ENCODE measurements around the gene VPREB3. TPM values are rescaled to one million over a fixed set of nuclear protein-coding genes. Genes with fewer than 3 reads are reported as not detected.

Gene VPREB3
- total RNA-seq, 1 donor from 2014 or later, result not detected

DNA sequence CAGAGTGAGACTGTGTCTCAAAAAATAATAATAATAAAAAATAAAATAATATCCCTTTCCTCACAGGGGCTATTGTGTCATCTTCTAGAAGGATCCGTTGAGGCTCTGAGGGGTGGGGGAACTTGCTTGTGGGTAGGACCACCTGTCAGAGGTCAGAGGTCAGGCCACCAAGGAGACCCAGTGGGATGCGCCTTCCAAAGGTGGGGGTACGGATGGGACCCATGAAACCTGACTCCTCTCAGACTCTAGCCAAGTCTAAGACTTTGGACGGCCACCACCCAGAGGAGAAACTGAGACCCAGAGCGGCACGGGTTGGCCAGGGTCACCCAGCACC lies 18.1 kb upstream of the VPREB3 start:
- H3K4me1 Mint-ChIP-seq (ENCODE audit: low read depth, unreplicated experiment), result peaks cover 10% of the 10 kb centered on the region
- no peak for DNase-seq
- peak overlapping the region; percentile 89 for H3K27ac Mint-ChIP-seq (ENCODE audit: unreplicated experiment)
- H3K4me3 Mint-ChIP-seq (ENCODE audit: unreplicated experiment), result peak overlapping the region; percentile 76
- H3K9me3 Mint-ChIP-seq (ENCODE audit: unreplicated experiment), result peaks cover 7% of the 10 kb centered on the region
- H3K27me3 Mint-ChIP-seq (ENCODE audit: unreplicated experiment), result peaks cover 15% of the 10 kb centered on the region
- H3K36me3 Mint-ChIP-seq (ENCODE audit: unreplicated experiment), result no peaks in the 10 kb centered on the region
- TF ChIP-seq CTCF (IDR thresholded peaks at IDR 0.05; ENCODE audit: partially characterized antibody, unreplicated experiment), result no peak

DNA sequence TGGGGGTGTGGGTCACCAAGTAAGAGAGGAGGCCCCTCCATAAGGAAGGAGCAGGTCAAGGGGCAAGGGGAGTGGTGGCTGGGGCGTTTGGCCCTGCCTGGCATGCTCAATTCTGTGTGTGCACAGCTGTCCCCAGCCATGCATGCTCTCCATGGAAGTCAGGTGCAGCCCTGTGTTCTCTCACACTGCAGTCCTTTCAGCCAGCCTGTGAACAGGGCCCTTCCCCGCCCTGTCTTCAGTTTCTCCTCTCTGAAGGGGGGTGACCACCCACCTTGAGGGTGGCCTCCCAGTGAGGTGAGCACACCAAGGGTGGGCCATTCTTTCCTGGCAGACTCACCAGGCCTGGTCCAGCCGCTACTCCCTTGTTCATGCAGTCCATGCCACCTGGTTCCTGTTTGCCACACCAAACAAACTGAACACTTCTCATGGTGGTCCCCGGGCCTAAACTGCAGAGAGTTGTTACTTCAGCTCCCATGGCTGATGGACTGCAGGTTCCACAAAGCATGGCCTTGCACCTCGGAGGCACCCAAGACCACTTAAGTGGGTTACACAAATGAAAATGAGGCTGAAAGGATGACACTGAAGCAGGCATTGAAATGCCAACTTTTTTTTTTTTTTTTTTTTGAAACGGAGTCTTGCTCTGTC lies 15.2 kb upstream of the VPREB3 start:
- H3K9me3 Mint-ChIP-seq (ENCODE audit: unreplicated experiment), result peaks cover 7% of the 10 kb centered on the region
- H3K36me3 Mint-ChIP-seq (ENCODE audit: unreplicated experiment), result no peaks in the 10 kb centered on the region
- peaks cover 10% of the 10 kb centered on the region for H3K4me1 Mint-ChIP-seq (ENCODE audit: low read depth, unreplicated experiment)

DNA sequence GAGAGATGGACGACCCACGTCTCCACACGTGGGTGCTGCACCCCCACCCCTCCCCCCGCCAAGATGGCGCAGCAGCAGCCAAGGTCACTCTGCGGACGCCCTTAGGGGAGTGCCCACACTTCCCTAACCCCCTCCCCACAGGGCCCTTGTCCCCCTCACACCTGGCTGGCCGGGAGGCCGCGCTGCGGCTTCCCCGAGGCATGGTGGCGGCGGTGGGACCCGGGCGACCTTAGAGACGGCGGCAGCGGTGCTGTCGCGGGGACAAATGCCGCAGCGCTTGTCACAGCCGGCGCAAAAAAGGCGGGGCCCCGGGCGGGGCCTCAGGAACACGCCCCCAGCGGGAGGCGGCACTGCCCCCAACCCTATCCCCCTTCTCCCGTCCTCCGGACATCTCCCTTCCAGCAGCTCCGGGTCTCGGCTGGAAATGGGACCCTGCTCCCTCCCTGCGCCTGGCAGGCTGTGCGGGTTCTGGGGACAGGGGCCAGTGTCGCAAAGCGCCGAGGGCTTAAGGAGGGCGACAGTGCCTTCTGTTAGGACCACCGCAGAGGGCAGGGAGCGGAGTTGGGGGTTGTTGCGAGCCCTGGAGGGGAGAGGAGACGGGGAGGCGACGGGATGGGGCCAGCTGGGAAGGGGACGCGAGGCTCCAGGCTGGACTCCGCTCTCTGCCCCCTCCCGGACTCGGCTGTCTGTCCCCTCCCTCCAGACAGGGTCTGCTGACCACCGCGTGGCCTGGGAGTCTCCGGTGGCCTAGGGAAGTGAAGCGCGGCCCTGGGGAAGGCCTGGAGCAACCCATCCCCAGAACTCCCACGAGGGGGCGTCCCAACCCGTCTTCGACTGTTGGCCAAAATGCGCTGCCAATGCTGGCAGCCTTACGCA lies 13.7 kb upstream of the VPREB3 start, which contains the start of gene CHCHD10:
Gene CHCHD10 (minus strand): TSS at position 300 of the 876 bp plus-strand sequence. CDS start 98 bp downstream, at position 202.
- peaks cover 2% of the 10 kb centered on the region for H3K9me3 Mint-ChIP-seq (ENCODE audit: unreplicated experiment)
- H3K27ac Mint-ChIP-seq (ENCODE audit: unreplicated experiment), result peak within 1 kb of the TSS; percentile 80
- peak within 1 kb of the TSS; percentile 83 for H3K4me3 Mint-ChIP-seq (ENCODE audit: unreplicated experiment)
- peak; percentile 91 for TF ChIP-seq CTCF (IDR thresholded peaks at IDR 0.05; ENCODE audit: partially characterized antibody, unreplicated experiment)
- no peaks in the 10 kb centered on the region for H3K36me3 Mint-ChIP-seq (ENCODE audit: unreplicated experiment)
- peaks cover 8% of the 10 kb centered on the region for H3K27me3 Mint-ChIP-seq (ENCODE audit: unreplicated experiment)
- peak; percentile 95 for DNase-seq
- peaks cover 5% of the 10 kb centered on the region for H3K4me1 Mint-ChIP-seq (ENCODE audit: low read depth, unreplicated experiment)

More for the DNA sequence above, 15.2 kb upstream of the VPREB3 start:
- Mint-ChIP-seq H3K27me3 (ENCODE audit: unreplicated experiment) (peaks cover 11% of the 10 kb centered on the region), H3K27ac (ENCODE audit: unreplicated experiment) (no peak overlapping the region), H3K4me3 (ENCODE audit: unreplicated experiment) (no peak overlapping the region)
- DNase-seq, result no peak
- TF ChIP-seq CTCF (IDR thresholded peaks at IDR 0.05; ENCODE audit: partially characterized antibody, unreplicated experiment), result no peak

GRCh38 chr22:23767303-23767672 lies 13.1 kb upstream of the VPREB3 start:
- no peak for TF ChIP-seq CTCF (IDR thresholded peaks at IDR 0.05; ENCODE audit: partially characterized antibody, unreplicated experiment)
- no peaks in the 10 kb centered on the region for H3K36me3 Mint-ChIP-seq (ENCODE audit: unreplicated experiment)
- H3K27me3 Mint-ChIP-seq (ENCODE audit: unreplicated experiment), result peaks cover 9% of the 10 kb centered on the region
- peaks cover 5% of the 10 kb centered on the region for H3K4me1 Mint-ChIP-seq (ENCODE audit: low read depth, unreplicated experiment)
- H3K9me3 Mint-ChIP-seq (ENCODE audit: unreplicated experiment), result peaks cover 2% of the 10 kb centered on the region
- peak overlapping the region; percentile 67 for H3K4me3 Mint-ChIP-seq (ENCODE audit: unreplicated experiment)
- DNase-seq, result peak; percentile 58
- H3K27ac Mint-ChIP-seq (ENCODE audit: unreplicated experiment), result no peak overlapping the region

Data from glutamatergic neuron (in vitro differentiated cells).